PC-9 (cell line): Measurements from ENCODE around the gene CNIH3.

Source experiments
- EZH2 ChIP-seq: fragments of 200-600 bp; sonication (generic); IDR thresholded peaks from 2 replicates; pipeline ENCODE4 v1.8.0; 2017; ENCODE audit warnings: antibody characterized with exemption, low read depth
- TF ChIP-seq, protein P1 (sequence below): fragments of 200-600 bp; sonication (generic); conservative IDR thresholded peaks from 2 replicates; pipeline ENCODE4 v1.6.1; 2017; ENCODE audit warnings: mixed run types, antibody characterized with exemption, mild to moderate bottlenecking, moderate library complexity

DNA sequence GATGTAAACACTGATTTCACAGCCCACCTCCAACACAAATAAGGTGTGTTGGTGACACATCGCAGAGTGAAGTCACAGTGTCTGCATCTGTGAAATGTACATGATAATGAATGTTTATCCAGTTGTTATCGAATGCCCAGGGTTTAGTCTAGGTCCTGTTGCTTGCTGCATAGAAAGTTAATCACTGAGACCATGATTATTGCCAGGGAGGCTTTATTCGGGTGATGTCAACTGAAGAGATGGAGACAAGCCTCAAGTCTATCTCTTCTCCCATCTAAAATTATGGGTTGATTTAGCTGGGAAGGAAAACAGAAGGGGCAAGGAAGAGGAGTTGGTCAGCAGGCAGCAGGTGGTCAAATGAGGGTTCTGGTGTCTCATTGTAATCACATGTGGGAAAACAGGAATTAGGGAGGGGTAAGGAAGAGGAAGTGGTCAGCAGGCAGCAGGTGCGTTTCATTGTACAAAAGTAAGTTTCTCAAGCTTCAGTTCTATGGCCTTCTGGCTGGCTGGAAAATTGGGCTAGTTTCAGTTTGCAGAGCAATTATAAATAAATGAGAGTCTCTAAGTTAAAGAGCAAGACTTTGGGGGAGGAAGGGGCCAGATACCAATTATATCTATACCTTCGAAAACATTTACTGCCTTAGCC is 167.0 kb downstream of the CNIH3 start:
- TF ChIP-seq, protein P1, sequence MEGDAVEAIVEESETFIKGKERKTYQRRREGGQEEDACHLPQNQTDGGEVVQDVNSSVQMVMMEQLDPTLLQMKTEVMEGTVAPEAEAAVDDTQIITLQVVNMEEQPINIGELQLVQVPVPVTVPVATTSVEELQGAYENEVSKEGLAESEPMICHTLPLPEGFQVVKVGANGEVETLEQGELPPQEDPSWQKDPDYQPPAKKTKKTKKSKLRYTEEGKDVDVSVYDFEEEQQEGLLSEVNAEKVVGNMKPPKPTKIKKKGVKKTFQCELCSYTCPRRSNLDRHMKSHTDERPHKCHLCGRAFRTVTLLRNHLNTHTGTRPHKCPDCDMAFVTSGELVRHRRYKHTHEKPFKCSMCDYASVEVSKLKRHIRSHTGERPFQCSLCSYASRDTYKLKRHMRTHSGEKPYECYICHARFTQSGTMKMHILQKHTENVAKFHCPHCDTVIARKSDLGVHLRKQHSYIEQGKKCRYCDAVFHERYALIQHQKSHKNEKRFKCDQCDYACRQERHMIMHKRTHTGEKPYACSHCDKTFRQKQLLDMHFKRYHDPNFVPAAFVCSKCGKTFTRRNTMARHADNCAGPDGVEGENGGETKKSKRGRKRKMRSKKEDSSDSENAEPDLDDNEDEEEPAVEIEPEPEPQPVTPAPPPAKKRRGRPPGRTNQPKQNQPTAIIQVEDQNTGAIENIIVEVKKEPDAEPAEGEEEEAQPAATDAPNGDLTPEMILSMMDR, result no peak
- no peak for TF ChIP-seq EZH2
